Keratinocyte (primary cell): ENCODE data around the gene RIC8A.

ENCODE experiments used
- CTCF ChIP-seq, 3 experiments: IDR thresholded peaks in 1 of 3; conservative IDR thresholded peaks in 1 of 3; optimal IDR thresholded peaks in 1 of 3; 2 replicates in 2 of 3; 3 replicates in 1 of 3; pipeline versions ENCODE3 to v1.5.1; 2011; ENCODE audit warnings: low read length in 3 of 3, mild to moderate bottlenecking in 3 of 3, moderate library complexity in 2 of 3, control low read depth in 1 of 3, inconsistent platforms in 1 of 3; ENCODE audit not compliant: insufficient read depth in 2 of 3; ENCODE audit errors: extremely low read depth in 1 of 3
- EZH2 ChIP-seq: IDR thresholded peaks from one replicate; pipeline ENCODE4 v1.6.1; 2012; ENCODE audit warnings: inconsistent platforms, mild to moderate bottlenecking, low read length, moderate library complexity

- TF ChIP-seq CTCF (optimal IDR thresholded peaks at IDR 0.05 in 1 of 3, IDR thresholded peaks at IDR 0.05 in 1 of 3, conservative IDR thresholded peaks at IDR 0.05 in 1 of 3; ENCODE audit: extremely low read depth in 1 of 3, insufficient read depth in 2 of 3, low read length in 3 of 3) (no peak), EZH2 (no peak)
Measured at GRCh38 chr11:230431-230830, 22.9 kb downstream of the RIC8A start.
